ENCODE results near the gene FAR2. TPM values are rescaled to one million over a fixed set of nuclear protein-coding genes. Genes with fewer than 3 reads are reported as not detected.

FAR2 gene
- polyA plus RNA-seq, 1 donor (not counting 4 experiments of a cell fraction or from before 2014, with no cell fraction given): 9.2 TPM

- Histone ChIP-seq H3K36me3 (ENCODE audit: control insufficient read depth in 2 of 2, extremely low read depth in 1 of 2, insufficient read depth in 2 of 2, low read length in 2 of 2) (no peaks in the 10 kb centered on the region), H3K9ac (ENCODE audit: control insufficient read depth, extremely low read depth, insufficient read depth, low read length) (no peak overlapping the region), H4K20me1 (ENCODE audit: control insufficient read depth, extremely low read depth, insufficient read depth, low read length) (no peaks in the 10 kb centered on the region), H2AFZ (ENCODE audit: control insufficient read depth, low read length) (no peak overlapping the region), H3K79me2 (ENCODE audit: control insufficient read depth, insufficient read depth, low read length) (no peaks in the 10 kb centered on the region), H3K9me3 (ENCODE audit: control insufficient read depth, low read depth, low read length) (no peaks in the 10 kb centered on the region), H3K9me1 (ENCODE audit: control insufficient read depth, extremely low read depth, insufficient read depth, low read length) (no peaks in the 10 kb centered on the region), H3K4me3 (ENCODE audit: control insufficient read depth in 2 of 3, extremely low read depth in 1 of 3, insufficient read depth in 2 of 3, low read depth in 1 of 3, low read length in 3 of 3) (no peak overlapping the region), H3K4me1 (ENCODE audit: control insufficient read depth, extremely low read depth, insufficient read depth, low read length) (no peaks in the 10 kb centered on the region), H3K27ac (ENCODE audit: control insufficient read depth, insufficient read depth, low read length) (no peak overlapping the region), H3K27me3 (ENCODE audit: control insufficient read depth, extremely low read depth, insufficient read depth, low read length) (no peaks in the 10 kb centered on the region), H3K4me2 (ENCODE audit: control insufficient read depth, extremely low read depth, insufficient read depth, low read depth, low read length) (no peak overlapping the region)
- FAIRE-seq (peak; percentile 9), DNase-seq (ENCODE audit: low read depth, low spot score) (no peak)
- no peak for TF ChIP-seq CTCF (optimal IDR thresholded peaks at IDR 0.05 in 1 of 3, IDR thresholded peaks at IDR 0.05 in 1 of 3, conservative IDR thresholded peaks at IDR 0.05 in 1 of 3; ENCODE audit: extremely low read depth in 1 of 3, insufficient read depth in 2 of 3, low read length in 3 of 3)
- no peak for TF ChIP-seq EZH2 (IDR thresholded peaks at IDR 0.05; ENCODE audit: low read length)
- dilution Hi-C loops (cut with MboI; ENCODE audit: extremely low pct_ligation_motif_present, low sequenced_read_pairs): no loop called here
These were observed 38.7 kb downstream of the FAR2 start for GRCh38 chr12:29187756-29188155.

GRCh38 chr12:29191267-29191850 lies 42.3 kb downstream of the FAR2 start:
- Histone ChIP-seq H3K9me3 (ENCODE audit: control insufficient read depth, low read depth, low read length) (no peaks in the 10 kb centered on the region), H3K4me1 (ENCODE audit: control insufficient read depth, extremely low read depth, insufficient read depth, low read length) (no peaks in the 10 kb centered on the region), H3K4me2 (ENCODE audit: control insufficient read depth, extremely low read depth, insufficient read depth, low read depth, low read length) (no peak overlapping the region), H3K9ac (ENCODE audit: control insufficient read depth, extremely low read depth, insufficient read depth, low read length) (no peak overlapping the region), H3K9me1 (ENCODE audit: control insufficient read depth, extremely low read depth, insufficient read depth, low read length) (no peaks in the 10 kb centered on the region), H3K4me3 (ENCODE audit: control insufficient read depth in 2 of 3, extremely low read depth in 1 of 3, insufficient read depth in 2 of 3, low read depth in 1 of 3, low read length in 3 of 3) (no peak overlapping the region), H2AFZ (ENCODE audit: control insufficient read depth, low read length) (no peak overlapping the region), H3K79me2 (ENCODE audit: control insufficient read depth, insufficient read depth, low read length) (no peaks in the 10 kb centered on the region), H3K27ac (ENCODE audit: control insufficient read depth, insufficient read depth, low read length) (no peak overlapping the region), H3K36me3 (ENCODE audit: control insufficient read depth in 2 of 2, extremely low read depth in 1 of 2, insufficient read depth in 2 of 2, low read length in 2 of 2) (no peaks in the 10 kb centered on the region), H4K20me1 (ENCODE audit: control insufficient read depth, extremely low read depth, insufficient read depth, low read length) (no peaks in the 10 kb centered on the region), H3K27me3 (ENCODE audit: control insufficient read depth, extremely low read depth, insufficient read depth, low read length) (no peaks in the 10 kb centered on the region)
- dilution Hi-C loops (cut with MboI; ENCODE audit: extremely low pct_ligation_motif_present, low sequenced_read_pairs): no loop called here
- TF ChIP-seq EZH2 (IDR thresholded peaks at IDR 0.05; ENCODE audit: low read length): no peak
- no peak for TF ChIP-seq CTCF (optimal IDR thresholded peaks at IDR 0.05 in 1 of 3, IDR thresholded peaks at IDR 0.05 in 1 of 3, conservative IDR thresholded peaks at IDR 0.05 in 1 of 3; ENCODE audit: extremely low read depth in 1 of 3, insufficient read depth in 2 of 3, low read length in 3 of 3)
- no peak for FAIRE-seq
- no peak for DNase-seq (ENCODE audit: low read depth, low spot score)

Data from keratinocyte (primary cell).